Activated T-helper 2 cell treated with anti-CD3 and anti-CD28 coated beads, Interferon-gamma antibody, Interleukin-2, Interleukin-4, amounts not matched to agents 10 μg/mL and 5 μg/mL and 100 μg/mL, durations not matched to agents 14 hours and 24 hours and 36 hours (primary cell): ENCODE data around the gene TBC1D21. TPM values are rescaled to one million over a fixed set of nuclear protein-coding genes. Genes with fewer than 3 reads are reported as not detected.
"Not testable (repeated sequence)": the region's sequence is repeated elsewhere in the genome, so short reads cannot be mapped to it uniquely, and the experiment has no call there.

Experiments
- DNase-seq: peaks from one replicate; pipeline ENCODE4 v3.0.0; 2021; ENCODE audit warnings: low spot score
- H3K27ac Mint-ChIP-seq: one replicate; pipeline ENCODE4 v1.8.0; 2021; ENCODE audit warnings: mixed read lengths
- H3K27me3 Mint-ChIP-seq: one replicate; pipeline ENCODE4 v1.8.0; 2021; ENCODE audit warnings: low read depth, mixed read lengths
- H3K36me3 Mint-ChIP-seq: one replicate; pipeline ENCODE4 v1.8.0; 2021; ENCODE audit warnings: low read depth, mixed read lengths
- H3K4me1 Mint-ChIP-seq: one replicate; pipeline ENCODE4 v1.8.0; 2021; ENCODE audit warnings: low read depth, mixed read lengths
- H3K4me3 Mint-ChIP-seq: one replicate; pipeline ENCODE4 v1.8.0; 2021; ENCODE audit warnings: low read depth, mild to moderate bottlenecking, moderate library complexity, mixed read lengths
- H3K9me3 Mint-ChIP-seq: one replicate; pipeline ENCODE4 v1.8.0; 2021; ENCODE audit warnings: mixed read lengths
- intact Hi-C: fragments of 100-400 bp; cut with micrococcal nuclease; formaldehyde crosslinking; loops from one replicate; pipeline ENCODE4 v1.15.1; 2023
- total RNA-seq: library from RNA; stranded (reverse); gene quantifications from 2 replicates; pipeline ENCODE4 v1.2.3, GENCODE V29; 2022

The TBC1D21 gene
- total RNA-seq, 1 donor from 2014 or later = not detected

DNA sequence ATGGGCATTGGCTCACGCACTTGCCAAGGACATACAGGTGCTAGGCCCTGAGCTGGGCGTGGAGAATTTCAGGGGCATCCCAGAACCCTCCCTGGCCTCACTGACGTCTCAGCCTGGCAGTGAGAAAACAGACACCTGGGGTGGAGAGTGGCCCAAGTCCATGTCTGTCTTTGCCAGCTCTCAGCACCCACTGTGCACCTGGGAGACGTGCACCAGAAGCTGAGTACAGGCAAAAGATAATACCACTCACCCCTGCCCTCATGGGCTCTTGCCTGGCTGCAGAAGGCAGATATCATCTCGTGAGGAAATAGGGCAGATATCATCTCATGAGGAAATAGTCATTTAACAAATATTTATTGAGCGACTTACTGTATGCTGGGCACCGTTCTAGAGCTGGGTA lies 60.9 kb downstream of the TBC1D21 start:
- DNase-seq = no peak
- intact Hi-C loops = no loop called here
- H3K27me3 Mint-ChIP-seq = no peaks in the 10 kb centered on the region
- H3K27ac Mint-ChIP-seq = no peak overlapping the region
- peaks cover 3% of the 10 kb centered on the region for H3K4me1 Mint-ChIP-seq
- H3K36me3 Mint-ChIP-seq = no peaks in the 10 kb centered on the region
- no peak overlapping the region for H3K4me3 Mint-ChIP-seq
- H3K9me3 Mint-ChIP-seq = no peaks in the 10 kb centered on the region

DNA sequence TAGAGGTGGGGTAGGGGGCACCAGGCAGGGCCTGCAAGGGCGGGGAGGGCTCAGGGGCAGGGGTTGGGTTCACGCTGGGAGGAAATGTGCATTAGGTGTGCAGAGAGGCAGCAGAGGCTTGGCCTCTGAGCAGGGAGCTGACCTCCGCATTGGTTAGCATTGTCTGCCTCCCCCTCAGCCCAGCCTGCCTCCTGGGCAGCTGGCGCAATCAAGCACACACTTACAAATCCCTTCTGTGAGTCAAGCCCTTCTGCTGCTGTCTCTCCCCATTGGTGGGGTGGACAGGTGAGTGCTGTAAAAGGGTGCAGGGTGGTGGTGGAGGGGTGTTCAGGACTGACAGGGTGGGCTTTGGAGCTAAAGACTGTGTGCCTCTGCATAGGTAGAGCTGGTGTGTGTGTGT lies 62.2 kb downstream of the TBC1D21 start:
- Mint-ChIP-seq H3K27ac (no peak overlapping the region), H3K4me3 (no peak overlapping the region), H3K4me1 (no peaks in the 10 kb centered on the region), H3K9me3 (no peaks in the 10 kb centered on the region), H3K27me3 (no peaks in the 10 kb centered on the region), H3K36me3 (no peaks in the 10 kb centered on the region)
- intact Hi-C loops = no loop called here
- DNase-seq = no peak

DNA sequence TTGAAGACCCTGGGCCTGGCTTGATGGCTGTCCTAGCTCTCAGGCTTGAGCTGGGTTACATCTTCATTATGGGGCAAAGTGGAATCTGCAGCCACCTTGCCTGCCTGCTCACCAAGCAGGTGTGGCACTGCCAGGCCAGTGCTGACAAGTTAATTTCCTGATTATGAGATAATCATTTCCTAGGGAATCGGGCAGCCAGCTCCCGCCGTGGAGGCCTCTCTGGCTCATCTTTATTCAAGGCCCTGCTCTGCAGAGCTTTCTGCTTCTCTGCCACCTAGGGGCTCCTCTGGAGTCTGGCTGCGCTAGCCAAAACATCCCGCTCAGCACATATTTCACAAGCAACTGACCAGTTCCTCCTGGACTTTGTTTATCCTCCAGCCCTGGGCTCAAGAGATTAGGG lies 62.8 kb downstream of the TBC1D21 start:
- DNase-seq = no peak
- H3K27ac Mint-ChIP-seq = no peak overlapping the region
- no peak overlapping the region for H3K4me3 Mint-ChIP-seq
- no peaks in the 10 kb centered on the region for H3K9me3 Mint-ChIP-seq
- no peaks in the 10 kb centered on the region for H3K27me3 Mint-ChIP-seq
- H3K36me3 Mint-ChIP-seq = no peaks in the 10 kb centered on the region
- intact Hi-C loops = no loop called here
- H3K4me1 Mint-ChIP-seq = no peaks in the 10 kb centered on the region

DNA sequence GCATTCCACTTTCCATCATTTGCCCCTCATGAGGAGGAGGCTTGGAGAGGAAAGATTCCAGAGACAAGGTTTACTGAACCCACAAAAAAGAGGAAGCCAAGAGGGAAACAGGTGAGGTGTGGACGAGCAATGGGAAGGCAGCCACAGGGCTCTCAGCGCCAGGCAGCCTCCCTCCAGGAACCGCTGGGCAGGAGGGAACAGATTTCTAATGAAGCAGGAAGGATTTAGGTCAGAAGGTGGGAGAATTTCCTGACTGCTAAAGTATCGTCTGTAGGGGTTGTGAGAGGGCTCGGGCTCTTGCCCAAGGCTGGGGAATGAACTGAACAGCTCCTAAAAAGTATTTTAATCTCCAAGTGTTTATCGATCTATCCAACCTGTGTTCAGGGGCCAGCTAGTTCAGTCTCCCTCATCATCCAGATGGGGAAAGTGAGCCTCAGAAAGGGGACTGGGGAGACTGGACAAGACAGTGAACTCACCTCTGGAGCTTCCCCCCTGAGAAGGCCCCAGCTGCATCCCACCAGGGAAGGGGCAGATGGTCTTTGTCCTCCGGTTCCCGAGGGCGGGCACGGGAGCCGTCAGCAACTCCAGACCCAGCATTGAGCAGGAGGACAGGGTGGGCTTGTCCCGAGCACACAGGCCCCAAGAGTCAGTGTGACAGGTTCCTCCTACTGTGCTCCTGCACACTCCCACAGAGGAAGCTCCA lies 63.4 kb downstream of the TBC1D21 start:
- no peaks in the 10 kb centered on the region for H3K9me3 Mint-ChIP-seq
- no peak overlapping the region for H3K27ac Mint-ChIP-seq
- no peak for DNase-seq
- no peaks in the 10 kb centered on the region for H3K27me3 Mint-ChIP-seq
- no peak overlapping the region for H3K4me3 Mint-ChIP-seq
- H3K4me1 Mint-ChIP-seq = peaks cover 1% of the 10 kb centered on the region
- intact Hi-C loops = no loop called here
- no peaks in the 10 kb centered on the region for H3K36me3 Mint-ChIP-seq

DNA sequence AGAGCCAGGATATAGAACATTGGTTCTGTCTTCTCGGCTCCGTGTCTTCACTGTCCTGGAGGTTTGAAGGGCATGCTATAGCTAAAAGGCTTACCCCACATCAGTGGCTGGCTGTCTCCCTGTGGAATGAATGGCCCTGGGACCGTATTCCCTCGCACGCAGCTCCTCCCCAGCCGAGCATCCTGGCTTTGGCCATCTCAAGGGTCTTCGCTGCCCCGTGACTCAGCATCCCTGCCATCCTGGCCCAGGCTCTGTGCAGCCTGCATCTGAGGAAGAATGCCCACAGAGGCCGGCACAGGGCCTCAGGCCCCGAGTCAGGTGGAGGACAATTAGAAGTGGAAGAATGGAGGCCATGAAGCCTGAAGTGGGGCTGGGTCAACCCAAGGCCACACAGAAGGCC lies 63.9 kb downstream of the TBC1D21 start:
- intact Hi-C loops = no loop called here
- Mint-ChIP-seq H3K36me3 (no peaks in the 10 kb centered on the region), H3K9me3 (no peaks in the 10 kb centered on the region), H3K27ac (no peak overlapping the region), H3K27me3 (no peaks in the 10 kb centered on the region), H3K4me1 (peaks cover 5% of the 10 kb centered on the region), H3K4me3 (no peak overlapping the region)
- DNase-seq = no peak

DNA sequence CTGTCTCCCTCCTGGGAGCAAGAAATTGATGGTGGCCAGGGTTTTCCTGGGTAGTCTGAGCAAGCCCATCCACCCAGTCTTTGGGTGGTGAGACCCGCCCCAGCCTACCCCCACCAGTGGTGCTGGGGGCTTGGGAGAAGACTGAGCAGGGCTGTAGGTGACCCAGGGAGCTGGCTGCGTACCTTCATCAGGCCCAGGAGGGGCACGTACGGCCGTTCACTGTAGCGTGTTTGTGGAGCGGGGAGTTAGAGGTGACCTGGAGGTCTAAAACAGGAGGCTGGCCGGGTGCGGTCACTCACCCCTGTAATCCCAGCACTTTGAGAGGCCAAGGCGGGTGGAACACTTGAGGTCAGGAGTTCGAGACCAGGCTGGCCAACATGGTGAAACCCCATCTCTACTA lies 64.4 kb downstream of the TBC1D21 start:
- intact Hi-C loops = no loop called here
- no peak overlapping the region for H3K27ac Mint-ChIP-seq
- H3K27me3 Mint-ChIP-seq = no peaks in the 10 kb centered on the region
- no peak for DNase-seq
- H3K4me1 Mint-ChIP-seq = peaks cover 7% of the 10 kb centered on the region
- no peaks in the 10 kb centered on the region for H3K36me3 Mint-ChIP-seq
- H3K9me3 Mint-ChIP-seq = no peaks in the 10 kb centered on the region
- no peak overlapping the region for H3K4me3 Mint-ChIP-seq

GRCh38 chr15:73938516-73938915 lies 65.2 kb downstream of the TBC1D21 start:
- H3K36me3 Mint-ChIP-seq, H3K27me3 Mint-ChIP-seq, H3K4me3 Mint-ChIP-seq, H3K9me3 Mint-ChIP-seq, H3K4me1 Mint-ChIP-seq, intact Hi-C loops, DNase-seq, H3K27ac Mint-ChIP-seq: not testable (repeated sequence)

Other genes starting within 250 kb of the TBC1D21 start
- gene NPTN, start 240.2 kb upstream of the TBC1D21 start, total RNA-seq = 69.3 and 76.6 TPM in 2 replicates
- gene CD276, start 189.2 kb upstream of the TBC1D21 start, total RNA-seq = 16.7 and 17.0 TPM in 2 replicates
- not detected in 2 replicates for gene INSYN1, start 120.2 kb upstream of the TBC1D21 start, total RNA-seq
- 0.84 and 0.99 TPM in 2 replicates for gene LOXL1, start 52.9 kb downstream of the TBC1D21 start, total RNA-seq
- 8.6 and 9.2 TPM in 2 replicates for gene STOML1, start 118.7 kb downstream of the TBC1D21 start, total RNA-seq
- gene PML, start 121.2 kb downstream of the TBC1D21 start, total RNA-seq = 64.5 and 70.2 TPM in 2 replicates
- gene GOLGA6A, start 209.0 kb downstream of the TBC1D21 start, total RNA-seq = not detected in 2 replicates